ENCODE measurements around the gene CAB39. TPM values are rescaled to one million over a fixed set of nuclear protein-coding genes. Genes with fewer than 3 reads are reported as not detected.

The CAB39 gene
- total and polyA plus RNA-seq, 2 donors (not counting 3 experiments of a cell fraction or from before 2014, with no cell fraction given) = 25.7 to 53.7 TPM

DNA sequence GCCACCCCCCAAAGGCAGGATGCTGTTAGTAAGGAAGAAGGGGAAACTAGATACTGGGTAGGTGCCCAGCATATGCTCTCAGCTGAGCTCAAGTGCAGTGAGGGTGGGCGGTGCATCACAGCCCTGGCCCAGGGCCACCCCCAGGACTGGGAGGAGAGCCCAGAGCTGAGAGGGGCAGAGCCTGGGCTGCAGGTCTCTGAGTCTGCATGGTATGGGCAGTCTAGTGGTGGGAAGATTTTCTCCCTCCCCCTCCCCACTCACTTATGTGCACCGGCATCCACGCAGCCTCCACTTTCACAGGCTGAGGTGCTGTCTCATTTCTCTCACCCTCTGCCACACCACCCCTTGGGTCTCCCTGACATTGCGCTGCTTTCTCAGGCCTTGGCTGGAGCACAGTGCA is 48.5 kb upstream of the CAB39 start:
- Histone ChIP-seq H3K4me3 (replicated peaks in 1 of 3; ENCODE audit: insufficient read depth in 1 of 3, low read depth in 1 of 3, low read length in 3 of 3) (no peak overlapping the region), H3K27ac (ENCODE audit: insufficient read depth, low read depth, low read length) (no peak overlapping the region), H4K20me1 (replicated peaks; ENCODE audit: control insufficient read depth, extremely low read depth, insufficient read depth, low read length) (no peaks in the 10 kb centered on the region), H3K9me3 (replicated peaks; ENCODE audit: control insufficient read depth, insufficient read depth, low read length) (no peaks in the 10 kb centered on the region), H3K27me3 (ENCODE audit: control insufficient read depth in 2 of 2, insufficient read depth in 2 of 2, low read length in 2 of 2) (no peaks in the 10 kb centered on the region), H3K9ac (replicated peaks; ENCODE audit: extremely low read depth, insufficient read depth, low read length) (no peak overlapping the region), H2AFZ (ENCODE audit: low read depth, low read length) (no peak overlapping the region), H3K4me1 (ENCODE audit: control insufficient read depth, extremely low read depth, insufficient read depth, low read length) (peaks cover 4% of the 10 kb centered on the region), H3K4me2 (ENCODE audit: insufficient read depth, low read length) (no peak overlapping the region), H3K9me1 (replicated peaks; ENCODE audit: control insufficient read depth, extremely low read depth, insufficient read depth, low read length) (no peaks in the 10 kb centered on the region), H3K36me3 (ENCODE audit: control insufficient read depth in 2 of 2, extremely low read depth in 1 of 2, insufficient read depth in 2 of 2, low read length in 2 of 2) (no peaks in the 10 kb centered on the region), H3K79me2 (ENCODE audit: control insufficient read depth, insufficient read depth, low read length) (no peaks in the 10 kb centered on the region)
- dilution Hi-C loops (cut with MboI; ENCODE audit: extremely low pct_ligation_motif_present, low sequenced_read_pairs) = no loop called here
- FAIRE-seq (no peak), DNase-seq (ENCODE audit: low read depth, low spot score) (no peak)
- intact Hi-C loops (cut with micrococcal nuclease) = no loop called here
- TF ChIP-seq, protein P1, sequence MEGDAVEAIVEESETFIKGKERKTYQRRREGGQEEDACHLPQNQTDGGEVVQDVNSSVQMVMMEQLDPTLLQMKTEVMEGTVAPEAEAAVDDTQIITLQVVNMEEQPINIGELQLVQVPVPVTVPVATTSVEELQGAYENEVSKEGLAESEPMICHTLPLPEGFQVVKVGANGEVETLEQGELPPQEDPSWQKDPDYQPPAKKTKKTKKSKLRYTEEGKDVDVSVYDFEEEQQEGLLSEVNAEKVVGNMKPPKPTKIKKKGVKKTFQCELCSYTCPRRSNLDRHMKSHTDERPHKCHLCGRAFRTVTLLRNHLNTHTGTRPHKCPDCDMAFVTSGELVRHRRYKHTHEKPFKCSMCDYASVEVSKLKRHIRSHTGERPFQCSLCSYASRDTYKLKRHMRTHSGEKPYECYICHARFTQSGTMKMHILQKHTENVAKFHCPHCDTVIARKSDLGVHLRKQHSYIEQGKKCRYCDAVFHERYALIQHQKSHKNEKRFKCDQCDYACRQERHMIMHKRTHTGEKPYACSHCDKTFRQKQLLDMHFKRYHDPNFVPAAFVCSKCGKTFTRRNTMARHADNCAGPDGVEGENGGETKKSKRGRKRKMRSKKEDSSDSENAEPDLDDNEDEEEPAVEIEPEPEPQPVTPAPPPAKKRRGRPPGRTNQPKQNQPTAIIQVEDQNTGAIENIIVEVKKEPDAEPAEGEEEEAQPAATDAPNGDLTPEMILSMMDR (IDR thresholded peaks at IDR 0.05; ENCODE audit: extremely low read depth in 1 of 2, insufficient read depth in 1 of 2, low read depth in 1 of 2, low read length in 2 of 2) = no peak
- no peak for TF ChIP-seq MYC (IDR thresholded peaks at IDR 0.05; ENCODE audit: low read depth, low read length)
- no TSS peak for BruUV-seq (replicated peaks)
- ChIA-PET POLR2A (no interaction called here), CTCF (interaction anchor here (1.0 kb wide), 1 partner anchor 723 kb away, joined by 3 read pairs; no protein-coding TSS in a partner anchor)

DNA sequence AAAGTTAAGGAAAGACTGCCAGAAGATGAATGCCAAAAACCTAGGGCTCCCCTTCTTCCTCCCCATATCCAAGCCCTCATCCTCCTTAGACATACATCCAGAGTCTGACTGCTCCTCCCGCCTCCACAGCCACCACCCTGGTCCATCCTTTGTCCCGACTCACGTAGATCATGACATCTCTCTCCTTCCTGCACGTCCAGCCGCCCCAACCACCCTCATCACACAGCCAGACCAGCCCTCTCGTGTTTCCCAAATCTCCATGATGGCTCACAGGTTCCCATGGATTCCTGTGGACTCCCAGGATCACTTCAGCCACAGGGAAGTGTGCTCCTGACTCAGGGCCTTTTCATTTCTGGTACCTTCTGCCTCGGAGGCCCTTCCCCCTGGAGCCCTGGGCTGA is 47.8 kb upstream of the CAB39 start:
- intact Hi-C loops (cut with micrococcal nuclease) (no loop called here), dilution Hi-C loops (cut with MboI; ENCODE audit: extremely low pct_ligation_motif_present, low sequenced_read_pairs) (no loop called here)
- ChIA-PET CTCF (interaction anchor here (1.0 to 1.4 kb wide), 2 partner anchors 134 to 724 kb away, joined by 3 to 5 read pairs; no protein-coding TSS in a partner anchor), POLR2A (no interaction called here)
- no peak overlapping the region for H3K4me3 ChIP-seq (replicated peaks in 1 of 3; ENCODE audit: insufficient read depth in 1 of 3, low read depth in 1 of 3, low read length in 3 of 3)
- H3K4me1 ChIP-seq (ENCODE audit: control insufficient read depth, extremely low read depth, insufficient read depth, low read length) = peaks cover 4% of the 10 kb centered on the region
- no peaks in the 10 kb centered on the region for H3K79me2 ChIP-seq (ENCODE audit: control insufficient read depth, insufficient read depth, low read length)
- no peaks in the 10 kb centered on the region for H3K36me3 ChIP-seq (ENCODE audit: control insufficient read depth in 2 of 2, extremely low read depth in 1 of 2, insufficient read depth in 2 of 2, low read length in 2 of 2)
- no TSS peak for BruUV-seq (replicated peaks)
- no peak for FAIRE-seq
- no peak for DNase-seq (ENCODE audit: low read depth, low spot score)
- TF ChIP-seq FOS (IDR thresholded peaks at IDR 0.05; ENCODE audit: borderline replicate concordance, insufficient read depth, low read length) = no peak
- TF ChIP-seq EZH2 (IDR thresholded peaks at IDR 0.05; ENCODE audit: borderline replicate concordance, low read depth, low read length, severe bottlenecking) = no peak
- TF ChIP-seq JUN (IDR thresholded peaks at IDR 0.05; ENCODE audit: borderline replicate concordance, insufficient read depth, insufficient read length, low read depth) = no peak
- no peak for TF ChIP-seq GATA2 (IDR thresholded peaks at IDR 0.05; ENCODE audit: insufficient read depth, insufficient read length, low read depth, low read length)
- TF ChIP-seq, protein P1 (IDR thresholded peaks at IDR 0.05; ENCODE audit: extremely low read depth in 1 of 2, insufficient read depth in 1 of 2, low read depth in 1 of 2, low read length in 2 of 2) = no peak
- TF ChIP-seq POLR2AphosphoS5 (IDR thresholded peaks at IDR 0.05; ENCODE audit: insufficient read depth, low read depth, low read length) = no peak
- TF ChIP-seq, protein P2, sequence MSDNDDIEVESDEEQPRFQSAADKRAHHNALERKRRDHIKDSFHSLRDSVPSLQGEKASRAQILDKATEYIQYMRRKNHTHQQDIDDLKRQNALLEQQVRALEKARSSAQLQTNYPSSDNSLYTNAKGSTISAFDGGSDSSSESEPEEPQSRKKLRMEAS (IDR thresholded peaks at IDR 0.05; ENCODE audit: insufficient read depth, insufficient read length) = no peak
- TF ChIP-seq MYC (IDR thresholded peaks at IDR 0.05; ENCODE audit: low read depth, low read length) = no peak
- TF ChIP-seq POLR2A (IDR thresholded peaks at IDR 0.05; ENCODE audit: low read depth, low read length) = no peak
- H3K4me2 ChIP-seq (ENCODE audit: insufficient read depth, low read length) = no peak overlapping the region
- no peak overlapping the region for H3K9ac ChIP-seq (replicated peaks; ENCODE audit: extremely low read depth, insufficient read depth, low read length)
- H4K20me1 ChIP-seq (replicated peaks; ENCODE audit: control insufficient read depth, extremely low read depth, insufficient read depth, low read length) = no peaks in the 10 kb centered on the region
- no peaks in the 10 kb centered on the region for H3K27me3 ChIP-seq (ENCODE audit: control insufficient read depth in 2 of 2, insufficient read depth in 2 of 2, low read length in 2 of 2)
- no peak overlapping the region for H3K27ac ChIP-seq (ENCODE audit: insufficient read depth, low read depth, low read length)
- no peaks in the 10 kb centered on the region for H3K9me1 ChIP-seq (replicated peaks; ENCODE audit: control insufficient read depth, extremely low read depth, insufficient read depth, low read length)
- no peaks in the 10 kb centered on the region for H3K9me3 ChIP-seq (replicated peaks; ENCODE audit: control insufficient read depth, insufficient read depth, low read length)
- no peak overlapping the region for H2AFZ ChIP-seq (ENCODE audit: low read depth, low read length)

All from endothelial cell of umbilical vein (primary cell).